ENCODE measurements around the gene LYPD1. TPM values are rescaled to one million over a fixed set of nuclear protein-coding genes. Genes with fewer than 3 reads are reported as not detected.

The LYPD1 gene
- total RNA-seq, 1 experiment from 2014 or later = 0.21 TPM

- ChIA-PET CTCF (no interaction called here), POLR2A (no interaction called here)
- no peak overlapping the region for H3K27ac ChIP-seq (ENCODE audit: low read length)
- intact Hi-C loops (cut with micrococcal nuclease; ENCODE audit: unreplicated experiment) (no loop called here), in situ Hi-C loops (cut with HindIII; ENCODE audit: low pct_unique_long_range_greater_than_20kb, low sequenced_read_pairs) (no loop called here)
- H3K4me3 ChIP-seq (ENCODE audit: low read depth in 2 of 2, low read length in 2 of 2) = no peak overlapping the region
- no peaks in the 10 kb centered on the region for H3K36me3 ChIP-seq (ENCODE audit: control insufficient read depth, insufficient read depth, low read length)
- H3K27me3 ChIP-seq (ENCODE audit: control insufficient read depth, insufficient read depth, low read length) = no peaks in the 10 kb centered on the region
- TF ChIP-seq POLR2AphosphoS5 (IDR thresholded peaks at IDR 0.05; ENCODE audit: low read depth, low read length) (no peak), SIN3A (IDR thresholded peaks at IDR 0.05; ENCODE audit: borderline replicate concordance, insufficient read depth, low read depth, low read length) (no peak), TCF7L2 (IDR thresholded peaks at IDR 0.05; ENCODE audit: low read depth, low read length) (no peak), CTCF (IDR thresholded peaks at IDR 0.05) (no peak), REST (IDR thresholded peaks at IDR 0.05; ENCODE audit: insufficient read depth in 1 of 2, low read depth in 2 of 2, low read length in 1 of 2) (no peak)
- no TSS peak for BruUV-seq (replicated peaks)
- DNase-seq (ENCODE audit: low read depth, low spot score) = no peak
- ATAC-seq = no peak
- H3K4me1 ChIP-seq (ENCODE audit: control insufficient read depth, insufficient read depth, low read length) = no peaks in the 10 kb centered on the region
- no peaks in the 10 kb centered on the region for H3K9me3 ChIP-seq (ENCODE audit: control insufficient read depth, insufficient read depth, low read depth, low read length)
Measured at GRCh38 chr2:132691556-132691955, 21.6 kb upstream of the LYPD1 start.

- Histone ChIP-seq H3K27ac (ENCODE audit: low read length) (no peak overlapping the region), H3K27me3 (ENCODE audit: control insufficient read depth, insufficient read depth, low read length) (no peaks in the 10 kb centered on the region), H3K9me3 (ENCODE audit: control insufficient read depth, insufficient read depth, low read depth, low read length) (no peaks in the 10 kb centered on the region), H3K4me3 (ENCODE audit: low read depth in 2 of 2, low read length in 2 of 2) (no peak overlapping the region), H3K4me1 (ENCODE audit: control insufficient read depth, insufficient read depth, low read length) (no peaks in the 10 kb centered on the region), H3K36me3 (ENCODE audit: control insufficient read depth, insufficient read depth, low read length) (no peaks in the 10 kb centered on the region)
- CTCF ChIA-PET = no interaction called here
- POLR2A ChIA-PET = no interaction called here
- in situ Hi-C loops (cut with HindIII; ENCODE audit: low pct_unique_long_range_greater_than_20kb, low sequenced_read_pairs) = no loop called here
- DNase-seq (ENCODE audit: low read depth, low spot score) (no peak), ATAC-seq (no peak)
- TF ChIP-seq CTCF (IDR thresholded peaks at IDR 0.05) = no peak
- TF ChIP-seq TCF7L2 (IDR thresholded peaks at IDR 0.05; ENCODE audit: low read depth, low read length) = no peak
- no peak for TF ChIP-seq SIN3A (IDR thresholded peaks at IDR 0.05; ENCODE audit: borderline replicate concordance, insufficient read depth, low read depth, low read length)
- TF ChIP-seq POLR2AphosphoS5 (IDR thresholded peaks at IDR 0.05; ENCODE audit: low read depth, low read length) = no peak
- TF ChIP-seq REST (IDR thresholded peaks at IDR 0.05; ENCODE audit: insufficient read depth in 1 of 2, low read depth in 2 of 2, low read length in 1 of 2) = no peak
- no TSS peak for BruUV-seq (replicated peaks)
- intact Hi-C loops (cut with micrococcal nuclease; ENCODE audit: unreplicated experiment) = no loop called here
Measured at GRCh38 chr2:132690664-132691303, 20.8 kb upstream of the LYPD1 start.

All from Panc1 (cell line).